OCI-LY3 (cell line): Measurements from ENCODE around the gene COL27A1.

Experiments
- H2AFZ ChIP-seq: fragments of 200-600, 300-600 bp; shearing (Covaris generic); 2 replicates; pipeline ENCODE4 v1.6.0; 2014; ENCODE audit warnings: antibody characterized with exemption, low read depth, low read length
- H3K27ac ChIP-seq: fragments of 200-600, 300-600 bp; sonication (generic); 2 replicates; pipeline ENCODE4 v1.5.1; 2014; ENCODE audit warnings: mild to moderate bottlenecking, low read length, moderate library complexity, mixed read lengths
- H3K27me3 ChIP-seq: fragments of 200-600, 300-600 bp; sonication (generic); 2 replicates; pipeline ENCODE4 v1.6.1; 2014; ENCODE audit warnings: low read depth, low read length, mixed read lengths
- H3K36me3 ChIP-seq: fragments of 200-600, 300-600 bp; sonication (generic); replicated peaks from 2 replicates; pipeline ENCODE3; 2014; ENCODE audit warnings: low read depth, low read length, mixed read lengths
- H3K4me1 ChIP-seq: fragments of 300-600, 200-600 bp; sonication (generic); 2 replicates; pipeline ENCODE4 v1.6.1; 2014; ENCODE audit warnings: low read length, mixed read lengths
- H3K4me2 ChIP-seq: fragments of 200-600, 300-600 bp; sonication (generic); 2 replicates; pipeline ENCODE4 v1.6.1; 2014; ENCODE audit warnings: low read length, mixed read lengths
- H3K4me3 ChIP-seq: fragments of 300-600, 200-600 bp; sonication (generic); 2 replicates; pipeline ENCODE4 v1.5.1; 2014; ENCODE audit warnings: antibody characterized with exemption, mild to moderate bottlenecking, low read length, moderate library complexity
- H3K79me2 ChIP-seq: fragments of 300-600, 200-600 bp; shearing (Covaris generic); 2 replicates; pipeline ENCODE4 v1.6.1; 2014; ENCODE audit warnings: mild to moderate bottlenecking, low read length, mixed read lengths
- H3K9ac ChIP-seq: fragments of 300-600, 200-600 bp; shearing (Covaris generic); 2 replicates; pipeline ENCODE4 v1.6.0; 2014; ENCODE audit warnings: mild to moderate bottlenecking, low read length, moderate library complexity
- H3K9me3 ChIP-seq: fragments of 200-600, 300-600 bp; shearing (Covaris generic); 2 replicates; pipeline ENCODE4 v1.6.1; 2014; ENCODE audit warnings: low read length, mixed read lengths; ENCODE audit not compliant: insufficient read depth
- H4K20me1 ChIP-seq: fragments of 200-600, 300-600 bp; sonication (generic); 2 replicates; pipeline ENCODE4 v1.6.1; 2016; ENCODE audit warnings: low read length, mixed read lengths; ENCODE audit not compliant: insufficient read depth
- CTCF ChIP-seq: fragments of 200-600, 300-600 bp; sonication (generic); IDR thresholded peaks from 2 replicates; pipeline ENCODE4 v1.5.1; 2014; ENCODE audit warnings: antibody characterized with exemption, low read length, low read depth
- EZH2phosphoT487 ChIP-seq: fragments of 200-600 bp; shearing (Covaris generic); IDR thresholded peaks from 2 replicates; pipeline ENCODE4 v1.6.1; 2018; ENCODE audit warnings: antibody characterized with exemption, mixed run types, low read depth

COL27A1 gene

DNA sequence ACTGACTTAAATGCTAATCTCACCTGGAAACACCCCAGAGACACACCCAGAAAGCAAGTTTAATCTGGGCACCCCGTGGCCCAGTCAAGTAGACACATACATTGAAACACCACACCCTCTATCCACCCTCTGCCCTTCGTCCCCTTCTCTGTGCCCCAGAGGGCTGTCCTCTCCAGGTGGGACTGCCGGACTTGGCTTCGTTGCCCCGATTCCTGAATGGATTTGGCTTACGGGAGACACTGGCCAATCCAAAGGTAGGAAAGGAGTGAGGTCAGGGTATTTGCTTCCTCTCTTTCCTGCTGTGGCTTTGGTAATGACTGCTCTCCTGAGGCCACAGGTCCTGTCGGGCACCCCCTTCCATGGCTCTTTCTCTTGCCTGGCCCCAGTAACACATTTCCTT is 25.2 kb upstream of the COL27A1 start:
- H3K4me1 ChIP-seq = no peaks in the 10 kb centered on the region
- no peak overlapping the region for H3K4me3 ChIP-seq
- no peaks in the 10 kb centered on the region for H3K36me3 ChIP-seq
- no peak overlapping the region for H3K4me2 ChIP-seq
- TF ChIP-seq CTCF = no peak
- no peak for TF ChIP-seq EZH2phosphoT487
- no peaks in the 10 kb centered on the region for H4K20me1 ChIP-seq
- no peak overlapping the region for H3K27ac ChIP-seq
- no peak overlapping the region; the same call in 1 of the 2 replicates for H2AFZ ChIP-seq
- peaks cover 37% of the 10 kb centered on the region for H3K27me3 ChIP-seq
- no peaks in the 10 kb centered on the region for H3K9me3 ChIP-seq
- H3K79me2 ChIP-seq = no peaks in the 10 kb centered on the region
- no peak overlapping the region for H3K9ac ChIP-seq

- H3K4me1 ChIP-seq = no peaks in the 10 kb centered on the region
- H2AFZ ChIP-seq = no peak overlapping the region; the same call in 1 of the 2 replicates
- H3K27me3 ChIP-seq = peaks cover 41% of the 10 kb centered on the region
- H3K4me2 ChIP-seq = no peak overlapping the region
- no peaks in the 10 kb centered on the region for H3K79me2 ChIP-seq
- no peak overlapping the region for H3K4me3 ChIP-seq
- H3K9me3 ChIP-seq = no peaks in the 10 kb centered on the region
- H3K9ac ChIP-seq = no peak overlapping the region
- no peak overlapping the region for H3K27ac ChIP-seq
- no peaks in the 10 kb centered on the region for H3K36me3 ChIP-seq
- H4K20me1 ChIP-seq = no peaks in the 10 kb centered on the region
- TF ChIP-seq CTCF = no peak
- TF ChIP-seq EZH2phosphoT487 = no peak
Measured at GRCh38 chr9:114130624-114131277, 24.6 kb upstream of the COL27A1 start.

GRCh38 chr9:114131808-114132549 is 23.4 kb upstream of the COL27A1 start:
- TF ChIP-seq CTCF (no peak), EZH2phosphoT487 (no peak)
- H3K4me3 ChIP-seq = no peak overlapping the region
- H3K36me3 ChIP-seq = no peaks in the 10 kb centered on the region
- H4K20me1 ChIP-seq = no peaks in the 10 kb centered on the region
- H3K9me3 ChIP-seq = no peaks in the 10 kb centered on the region
- H3K79me2 ChIP-seq = no peaks in the 10 kb centered on the region
- H3K27me3 ChIP-seq = peaks cover 49% of the 10 kb centered on the region
- H2AFZ ChIP-seq = no peak overlapping the region
- no peak overlapping the region for H3K27ac ChIP-seq
- H3K4me1 ChIP-seq = no peaks in the 10 kb centered on the region
- H3K4me2 ChIP-seq = no peak overlapping the region
- H3K9ac ChIP-seq = no peak overlapping the region

DNA sequence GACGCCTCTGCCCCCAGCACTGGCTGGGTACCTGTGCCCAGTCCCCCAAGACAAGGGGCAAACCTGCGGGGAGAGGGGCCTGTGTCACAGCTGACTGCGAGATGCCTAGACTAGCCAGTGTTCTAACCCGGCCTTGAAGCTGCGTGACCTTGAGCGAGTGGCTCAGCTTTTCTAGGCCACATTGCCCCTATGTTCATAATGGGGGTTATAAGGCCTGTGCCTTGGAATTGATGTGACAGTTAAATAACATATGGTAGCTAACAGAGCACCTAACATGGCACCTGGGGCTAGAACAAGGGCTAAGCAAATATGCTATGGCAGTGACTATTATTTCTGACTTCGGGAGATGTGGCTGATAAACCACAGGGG is 22.8 kb upstream of the COL27A1 start:
- no peaks in the 10 kb centered on the region for H4K20me1 ChIP-seq
- no peak overlapping the region for H3K9ac ChIP-seq
- no peak overlapping the region for H3K27ac ChIP-seq
- no peak overlapping the region for H2AFZ ChIP-seq
- no peaks in the 10 kb centered on the region for H3K79me2 ChIP-seq
- no peaks in the 10 kb centered on the region for H3K36me3 ChIP-seq
- no peak overlapping the region for H3K4me3 ChIP-seq
- peaks cover 46% of the 10 kb centered on the region for H3K27me3 ChIP-seq
- H3K9me3 ChIP-seq = no peaks in the 10 kb centered on the region
- TF ChIP-seq EZH2phosphoT487 (no peak), CTCF (no peak)
- H3K4me1 ChIP-seq = no peaks in the 10 kb centered on the region
- no peak overlapping the region for H3K4me2 ChIP-seq
